HCT116 (cell line): ENCODE results near the gene VCX.

ENCODE experiments used
- ATF3 ChIP-seq: IDR thresholded peaks from 2 replicates; pipeline ENCODE4 v1.6.1; 2012
- CBX3 ChIP-seq: IDR thresholded peaks from 2 replicates; pipeline ENCODE4 v1.6.1; 2012; ENCODE audit warnings: low read depth
- CTCF ChIP-seq, 3 experiments: fragments of 200-600 bp in 1 of 3; sonication (generic) in 1 of 3; IDR thresholded peaks in 2 of 3; conservative IDR thresholded peaks in 1 of 3; 2 replicates each; pipeline ENCODE4 v1.5.1; 2012 to 2017; ENCODE audit warnings: low read depth in 2 of 3, low read length in 2 of 3, antibody characterized with exemption in 1 of 3, borderline replicate concordance in 1 of 3, control low read depth in 1 of 3, mild to moderate bottlenecking in 1 of 3, mixed read lengths in 1 of 3, mixed run types in 1 of 3, moderate library complexity in 1 of 3; ENCODE audit not compliant: insufficient read depth in 1 of 3
- POLR2A ChIP-seq: IDR thresholded peaks from 2 replicates; pipeline ENCODE4 v1.7.0; 2011; ENCODE audit warnings: borderline replicate concordance; ENCODE audit not compliant: insufficient read depth, insufficient read length; ENCODE audit errors: extremely low read depth
- POLR2AphosphoS5 ChIP-seq: IDR thresholded peaks from 2 replicates; pipeline ENCODE4 v1.6.1; 2011; ENCODE audit warnings: mild to moderate bottlenecking, low read depth, low read length, moderate library complexity
- RAD21 ChIP-seq: IDR thresholded peaks from 2 replicates; pipeline ENCODE4 v1.6.1; 2012; ENCODE audit warnings: low read depth, mild to moderate bottlenecking
- ZFX ChIP-seq: fragments of 450-650 bp; IDR thresholded peaks from 2 replicates; pipeline ENCODE4 v1.6.1; 2017
- ZNF274 ChIP-seq: fragments of 200-500 bp; sonication (Bioruptor generic); IDR thresholded peaks from 2 replicates; pipeline ENCODE4 v1.6.1; 2014; ENCODE audit warnings: mild to moderate bottlenecking, low read depth, low read length, inconsistent platforms

- no peak for TF ChIP-seq POLR2AphosphoS5
- TF ChIP-seq ZNF274, result no peak
- TF ChIP-seq POLR2A, result no peak
- TF ChIP-seq CTCF (IDR thresholded peaks at IDR 0.05 in 2 of 3, conservative IDR thresholded peaks at IDR 0.05 in 1 of 3; ENCODE audit: borderline replicate concordance in 1 of 3, insufficient read depth in 1 of 3, low read depth in 2 of 3, low read length in 2 of 3), result no peak
- TF ChIP-seq CBX3, result no peak
- no peak for TF ChIP-seq RAD21
- TF ChIP-seq ZFX, result no peak
- no peak for TF ChIP-seq ATF3
Measured at GRCh38 chrX:7841084-7841805, 1.7 kb upstream of the VCX start.
